K562 (cell line): ENCODE data around the gene FADS6. TPM values are rescaled to one million over a fixed set of nuclear protein-coding genes. Genes with fewer than 3 reads are reported as not detected.

Experiments
- ATAC-seq: fragments of 200-7000 bp; cut with Tn5 transposase; 3 replicates; pipeline ENCODE4 v1.9.1; 2020; ENCODE audit warnings: moderate library complexity
- BruUV-seq: library from RNA; stranded (reverse); fragments of 400-500 nt; replicated peaks from 2 replicates; lab custom pipeline; 2021; lab: Mats Ljungman, UMichigan
- CTCF ChIA-PET: fragments of 300-600 bp; formaldehyde crosslinking; extraction: SDS; loops from one replicate; lab custom pipeline; 2021; ENCODE audit warnings: low intra/inter-chr PET ratio; lab: Yijun Ruan, JAX
- POLR2A ChIA-PET: fragments of 300-600, 350-650 bp; sonication (Branson Sonifier 250); formaldehyde crosslinking; extraction: SDS; loops from one replicate; lab custom pipeline; 2021; ENCODE audit warnings: antibody characterized with exemption, inconsistent platforms; lab: Yijun Ruan, JAX
- DNase-seq, 4 experiments: peaks; one replicate each; pipeline versions ENCODE4 v3.0.0 to v3.0.0-alpha.2; 2011 to 2018; ENCODE audit warnings: low spot score in 3 of 4, mixed read lengths in 3 of 4; ENCODE audit errors: extremely low read depth in 1 of 4
- FAIRE-seq: peaks from 2 replicates; lab custom pipeline; 2011; peaks lifted over from hg19 to GRCh38; lab: Jason Lieb, UNC
- H2AFZ ChIP-seq: 2 replicates; pipeline ENCODE4 v1.6.0; 2011; ENCODE audit warnings: low read depth, low read length, control low read depth, inconsistent platforms
- H3K27ac ChIP-seq: fragments of 200-600 bp; 3 replicates; pipeline ENCODE4 v1.8.0; 2011; ENCODE audit warnings: low read depth, mild to moderate bottlenecking, control low read depth, inconsistent platforms, low read length, moderate library complexity, mixed read lengths; ENCODE audit errors: extremely low read depth
- H3K27me3 ChIP-seq, 2 experiments: fragments of 300-600 bp in 1 of 2; 2 replicates in 1 of 2; 3 replicates in 1 of 2; pipeline versions ENCODE4 v1.6.0 to v1.8.0; 2011; ENCODE audit warnings: inconsistent platforms in 2 of 2, low read length in 2 of 2, mild to moderate bottlenecking in 1 of 2, mixed read lengths in 1 of 2, moderate library complexity in 1 of 2; ENCODE audit not compliant: control insufficient read depth in 2 of 2, insufficient read depth in 2 of 2
- H3K36me3 ChIP-seq: fragments of 300-600 bp; 3 replicates; pipeline ENCODE4 v1.8.0; 2011; ENCODE audit warnings: mild to moderate bottlenecking, low read length, inconsistent platforms; ENCODE audit not compliant: control insufficient read depth, insufficient read depth
- H3K4me1 ChIP-seq, 2 experiments: fragments of 200-600 bp in 1 of 2; replicated peaks in 1 of 2; 2 replicates in 1 of 2; 3 replicates in 1 of 2; pipeline versions ENCODE4 v1.5.1 to v1.8.0; 2011; ENCODE audit warnings: inconsistent platforms in 2 of 2, low read length in 2 of 2, mild to moderate bottlenecking in 1 of 2, mixed read lengths in 1 of 2, moderate library complexity in 1 of 2; ENCODE audit not compliant: control insufficient read depth in 2 of 2, insufficient read depth in 2 of 2
- H3K4me2 ChIP-seq: 2 replicates; pipeline ENCODE4 v1.6.1; 2011; ENCODE audit warnings: low read length, control low read depth, inconsistent platforms, mixed read lengths; ENCODE audit not compliant: insufficient read depth
- H3K4me3 ChIP-seq: fragments of 200-600 bp; sonication (generic), shearing (Covaris generic); 2 replicates; pipeline ENCODE4 v1.5.1; 2016; ENCODE audit warnings: control low read depth, inconsistent platforms
- H3K79me2 ChIP-seq: fragments of 200-600 bp; 3 replicates; pipeline ENCODE4 v1.8.0; 2011; ENCODE audit warnings: low read length, inconsistent platforms; ENCODE audit not compliant: control insufficient read depth, insufficient read depth
- H3K9ac ChIP-seq, 2 experiments: 2 replicates each; pipeline versions ENCODE4 v1.6.0 to v1.6.1; 2011; ENCODE audit warnings: low read depth in 2 of 2, low read length in 2 of 2, control low read depth in 1 of 2, inconsistent platforms in 1 of 2, mild to moderate bottlenecking in 1 of 2, mixed read lengths in 1 of 2; ENCODE audit not compliant: insufficient read depth in 1 of 2
- H3K9me1 ChIP-seq: one replicate; pipeline ENCODE4 v1.6.0; 2011; ENCODE audit warnings: inconsistent platforms, mild to moderate bottlenecking, low read length, moderate library complexity; ENCODE audit not compliant: control insufficient read depth, insufficient read depth
- H3K9me3 ChIP-seq: replicated peaks from 2 replicates; pipeline ENCODE4 v1.5.1; 2011; ENCODE audit warnings: low read depth, low read length, inconsistent platforms; ENCODE audit not compliant: control insufficient read depth, insufficient read depth
- H4K20me1 ChIP-seq: replicated peaks from 2 replicates; pipeline ENCODE4 v1.6.1; 2011; ENCODE audit warnings: low read length, inconsistent platforms, mixed read lengths; ENCODE audit not compliant: control insufficient read depth, insufficient read depth
- BHLHE40 ChIP-seq: IDR thresholded peaks from 2 replicates; pipeline ENCODE4 v1.6.1; 2011; ENCODE audit warnings: low read length, improper control_type of control experiment
- FOS ChIP-seq: IDR thresholded peaks from 3 replicates; pipeline ENCODE4 v1.6.1; 2011; ENCODE audit not compliant: insufficient read length; ENCODE audit errors: extremely low read depth
- GATAD2A ChIP-seq: fragments of 450-650 bp; IDR thresholded peaks from 2 replicates; pipeline ENCODE4 v1.6.1; 2017
- LARP7 ChIP-seq: fragments of 450-650 bp; IDR thresholded peaks from 2 replicates; pipeline ENCODE4 v1.6.1; 2016
- MAX ChIP-seq: sonication (generic); formaldehyde crosslinking; IDR thresholded peaks from 2 replicates; pipeline ENCODE4 v1.9.0; 2022; ENCODE audit warnings: mild to moderate bottlenecking, missing genetic modification reagents
- MAZ ChIP-seq, 2 experiments: fragments of 450-650 bp in 1 of 2; sonication (generic) in 1 of 2; formaldehyde crosslinking; IDR thresholded peaks in 1 of 2; conservative IDR thresholded peaks in 1 of 2; 2 replicates each; pipeline versions ENCODE4 v1.4.0 to v1.5.0; 2020; ENCODE audit warnings: mild to moderate bottlenecking in 1 of 2, missing genetic modification reagents in 1 of 2
- MEF2D ChIP-seq: conservative IDR thresholded peaks from 2 replicates; pipeline ENCODE4 v1.6.1; 2016; ENCODE audit warnings: low read depth, missing genetic modification characterization, missing compliant biosample characterization
- NBN ChIP-seq: fragments of 450-650 bp; IDR thresholded peaks from 2 replicates; pipeline ENCODE4 v1.6.1; 2016; ENCODE audit warnings: low read depth, mild to moderate bottlenecking
- NEUROD1 ChIP-seq: fragments of 150-350 bp; IDR thresholded peaks from 2 replicates; pipeline ENCODE4 v1.6.1; 2014; ENCODE audit warnings: borderline replicate concordance, low read length, low read depth; ENCODE audit not compliant: partially characterized antibody
- PCBP1 ChIP-seq: fragments of 200-400 bp; formaldehyde crosslinking; IDR thresholded peaks from 2 replicates; pipeline ENCODE4 v1.6.1; 2018; ENCODE audit warnings: mild to moderate bottlenecking, low read depth, low read length; ENCODE audit not compliant: poor library complexity, severe bottlenecking
- RB1 ChIP-seq: fragments of 450-650 bp; IDR thresholded peaks from 2 replicates; pipeline ENCODE4 v1.6.1; 2017; ENCODE audit warnings: low read depth, mild to moderate bottlenecking
- RNF2 ChIP-seq: sonication (generic); IDR thresholded peaks from 2 replicates; pipeline ENCODE4 v1.6.1; 2016
- SIN3B ChIP-seq: fragments of 450-650 bp; IDR thresholded peaks from 2 replicates; pipeline ENCODE4 v1.6.1; 2017; ENCODE audit warnings: low read depth, mild to moderate bottlenecking, moderate library complexity
- SP2 ChIP-seq: IDR thresholded peaks from 2 replicates; pipeline ENCODE4 v1.6.1; 2011; ENCODE audit warnings: mild to moderate bottlenecking, low read depth, low read length, moderate library complexity; ENCODE audit not compliant: poor library complexity, severe bottlenecking; ENCODE audit errors: extremely low read depth
- U2AF2 ChIP-seq: fragments of 200-400 bp; formaldehyde crosslinking; optimal IDR thresholded peaks from 2 replicates; pipeline ENCODE3; 2017; ENCODE audit warnings: low read depth, mild to moderate bottlenecking, low read length
- ZNF12 ChIP-seq: sonication (generic); formaldehyde crosslinking; IDR thresholded peaks from 2 replicates; pipeline ENCODE4 v1.4.0; 2020; ENCODE audit warnings: mild to moderate bottlenecking, missing genetic modification reagents
- ZNF134 ChIP-seq: fragments of 250-450 bp; sonication (Bioruptor Pico); conservative IDR thresholded peaks from 2 replicates; pipeline ENCODE4 v1.4.0; 2020
- ZNF184 ChIP-seq: sonication (generic); formaldehyde crosslinking; IDR thresholded peaks from 2 replicates; pipeline ENCODE4 v1.5.0; 2020; ENCODE audit warnings: missing genetic modification reagents
- ZNF232 ChIP-seq: sonication (generic); formaldehyde crosslinking; IDR thresholded peaks from 2 replicates; pipeline ENCODE4 v1.8.0; 2022; ENCODE audit warnings: mild to moderate bottlenecking, missing genetic modification reagents
- ZNF316 ChIP-seq: fragments of 450-650 bp; IDR thresholded peaks from 2 replicates; pipeline ENCODE4 v1.6.1; 2016
- ZNF324 ChIP-seq: fragments of 250-450 bp; sonication (Bioruptor Pico); IDR thresholded peaks from 2 replicates; pipeline ENCODE4 v1.4.0; 2020; ENCODE audit warnings: mild to moderate bottlenecking
- WGBS: fragments of 100-300 bp; shearing (Covaris generic); methylation state at CpG from one replicate; pipeline ENCODE4 v1.1.6; 2016; ENCODE audit warnings: low coverage, mixed read lengths; ENCODE audit not compliant: insufficient coverage; ENCODE audit errors: missing lambda C conversion rate; 5-methylcytosine and 5-hydroxymethylcytosine counted together
- in situ Hi-C: fragments of 300-500 bp; cut with MboI; formaldehyde crosslinking; loops from 4 replicates; pipeline ENCODE4 v1.15.0; 2018; ENCODE audit warnings: inconsistent platforms, mixed read lengths
- intact Hi-C: fragments of 100-400 bp; cut with micrococcal nuclease; formaldehyde crosslinking; loops from 2 replicates; pipeline ENCODE4 v1.14.2; 2022
- polyA plus RNA-seq, 8 experiments: library from polyadenylated mRNA; depleted of rRNA in 4 of 8; stranded (reverse) in 5 of 8; unstranded in 3 of 8; fragments of >200 nt; fragmentation: Nextera tagmentation in 2 of 8; fragmentation: Illumina TruSeq in 1 of 8; extraction: Ambion mirVana in 2 of 8; extraction: Trizol in 1 of 8; gene quantifications; 2 replicates each; pipeline versions ENCODE4 v1.2.1 to v1.2.3, GENCODE V29; 2011 to 2014; ENCODE audit warnings: inconsistent platforms in 1 of 8, missing spikeins in 1 of 8
- total RNA-seq, 7 experiments: library from RNA; depleted of rRNA in 6 of 7; stranded (reverse); fragments of >200 nt in 6 of 7; fragmentation: Illumina TruSeq in 2 of 7; extraction: Trizol in 2 of 7; gene quantifications; 2 replicates each; pipeline versions ENCODE4 v1.2.1 to v1.2.3, GENCODE V29; 2011 to 2021; ENCODE audit warnings: low replicate concordance in 1 of 7
- TF ChIP-seq, protein P1 (sequence below): sonication (generic); formaldehyde crosslinking; IDR thresholded peaks from 2 replicates; pipeline ENCODE4 v1.8.1; 2022; ENCODE audit warnings: missing genetic modification reagents
- TF ChIP-seq, protein P2 (sequence below): IDR thresholded peaks from 3 replicates; pipeline ENCODE4 v1.6.1; 2011; ENCODE audit warnings: borderline replicate concordance, mild to moderate bottlenecking; ENCODE audit not compliant: insufficient read length, insufficient read depth

The FADS6 gene
- total and polyA plus RNA-seq, 9 of the 15 experiments (the other 6 are each of a cell fraction or from before 2014, with no cell fraction given): 0.18 to 0.22 TPM; not detected in 7

GRCh38 chr17:74864866-74865395 is 28.5 kb downstream of the FADS6 start:
- Histone ChIP-seq H3K4me1 (peaks cover 40 to 85% of the 10 kb centered on the region in 2 experiments), H2AFZ (peak overlapping the region; percentile 71; the same call in 1 of the 2 replicates), H3K9me1 (no peaks in the 10 kb centered on the region), H3K9me3 (no peaks in the 10 kb centered on the region), H4K20me1 (no peaks in the 10 kb centered on the region), H3K9ac (peak overlapping the region in 1 of 2 experiments; percentile 53; a peak in 1 of 4 replicates), H3K4me3 (no peak overlapping the region), H3K27me3 (no peaks in the 10 kb centered on the region), H3K79me2 (peaks cover 10% of the 10 kb centered on the region; the same call in 1 of the 3 replicates), H3K4me2 (no peak overlapping the region), H3K27ac (0 out of 3 replicates have a peak overlapping the region, but pooled peaks have one; percentile 31), H3K36me3 (peaks cover 53% of the 10 kb centered on the region; the same call in 2 of the 3 replicates)
- POLR2A ChIA-PET: interaction anchor here (0.6 to 1.6 kb wide), 6 partner anchors 11 to 195 kb away, joined by 3 to 8 read pairs (median 4); no protein-coding TSS in a partner anchor
- DNase-seq (peak; percentile 57 to 83 (median 70)), ATAC-seq (peak; percentile 74), FAIRE-seq (peak; percentile 96)
- intact Hi-C loops (loop anchor here (1.0 to 5.0 kb wide), 3 partner anchors 74 to 118 kb away; partner anchors contain the start of gene NHERF1), in situ Hi-C loops (no loop called here)
- WGBS: 21% methylated on average over 9 of the region's 11 CpGs
- CTCF ChIA-PET: interaction anchor here (0.5 to 2.1 kb wide), 6 partner anchors 22 to 149 kb away, joined by 3 to 19 read pairs (median 4); no protein-coding TSS in a partner anchor
- BruUV-seq: no TSS peak
- TF ChIP-seq ZNF324 (CRISPR knock-in tag) (no peak), FOS (no peak), ZNF184 (no peak), NBN (no peak), MAZ (CRISPR knock-in tag; conservative IDR thresholded peaks at IDR 0.05 in 1 of 2, IDR thresholded peaks at IDR 0.05 in 1 of 2) (peak; percentile 40 to 47; a peak in 1 of 4 replicates), BHLHE40 (no peak), U2AF2 (no peak), RB1 (peak; percentile 46; the same call in 1 of the 2 replicates), MEF2D (no peak), SIN3B (no peak), PCBP1 (no peak), LARP7 (no peak), ZNF134 (CRISPR knock-in tag) (no peak), ZNF316 (no peak), GATAD2A (no peak), ZNF232 (CRISPR knock-in tag) (no peak), RNF2 (no peak), ZNF12 (no peak), MAX (CRISPR knock-in tag) (peak; percentile 51), NEUROD1 (peak; percentile 24), SP2 (no peak)
- TF ChIP-seq, protein P1, sequence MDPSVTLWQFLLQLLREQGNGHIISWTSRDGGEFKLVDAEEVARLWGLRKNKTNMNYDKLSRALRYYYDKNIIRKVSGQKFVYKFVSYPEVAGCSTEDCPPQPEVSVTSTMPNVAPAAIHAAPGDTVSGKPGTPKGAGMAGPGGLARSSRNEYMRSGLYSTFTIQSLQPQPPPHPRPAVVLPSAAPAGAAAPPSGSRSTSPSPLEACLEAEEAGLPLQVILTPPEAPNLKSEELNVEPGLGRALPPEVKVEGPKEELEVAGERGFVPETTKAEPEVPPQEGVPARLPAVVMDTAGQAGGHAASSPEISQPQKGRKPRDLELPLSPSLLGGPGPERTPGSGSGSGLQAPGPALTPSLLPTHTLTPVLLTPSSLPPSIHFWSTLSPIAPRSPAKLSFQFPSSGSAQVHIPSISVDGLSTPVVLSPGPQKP (CRISPR knock-in tag): no peak
- TF ChIP-seq, protein P2, sequence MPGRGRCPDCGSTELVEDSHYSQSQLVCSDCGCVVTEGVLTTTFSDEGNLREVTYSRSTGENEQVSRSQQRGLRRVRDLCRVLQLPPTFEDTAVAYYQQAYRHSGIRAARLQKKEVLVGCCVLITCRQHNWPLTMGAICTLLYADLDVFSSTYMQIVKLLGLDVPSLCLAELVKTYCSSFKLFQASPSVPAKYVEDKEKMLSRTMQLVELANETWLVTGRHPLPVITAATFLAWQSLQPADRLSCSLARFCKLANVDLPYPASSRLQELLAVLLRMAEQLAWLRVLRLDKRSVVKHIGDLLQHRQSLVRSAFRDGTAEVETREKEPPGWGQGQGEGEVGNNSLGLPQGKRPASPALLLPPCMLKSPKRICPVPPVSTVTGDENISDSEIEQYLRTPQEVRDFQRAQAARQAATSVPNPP: no peak
